ENCODE results near the gene RALGDS. TPM values are rescaled to one million over a fixed set of nuclear protein-coding genes. Genes with fewer than 3 reads are reported as not detected.

Gene RALGDS
- total and polyA plus RNA-seq, 2 experiments from 2014 or later: 8.6 to 20.3 TPM

DNA sequence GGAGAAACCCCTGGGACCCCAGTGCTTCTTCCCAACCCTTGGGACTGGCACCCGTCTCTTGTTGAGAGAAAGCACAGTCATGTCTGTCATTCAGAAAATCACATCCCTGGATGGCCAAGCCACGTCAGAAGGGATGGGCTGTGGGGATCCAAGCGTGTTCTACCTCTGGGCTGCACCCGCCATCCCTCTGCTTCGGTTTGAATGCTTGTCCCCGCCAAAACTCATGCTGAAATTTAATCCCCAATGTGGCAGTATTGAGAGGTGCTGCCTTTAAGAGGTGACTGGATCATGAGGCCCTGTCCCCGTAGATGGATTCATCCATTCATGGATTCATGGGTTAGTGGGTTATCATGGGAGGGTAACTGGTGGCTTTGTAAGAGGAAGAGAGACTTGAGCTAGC is 32.3 kb downstream of the RALGDS start (continued):
- TF ChIP-seq, protein P1, sequence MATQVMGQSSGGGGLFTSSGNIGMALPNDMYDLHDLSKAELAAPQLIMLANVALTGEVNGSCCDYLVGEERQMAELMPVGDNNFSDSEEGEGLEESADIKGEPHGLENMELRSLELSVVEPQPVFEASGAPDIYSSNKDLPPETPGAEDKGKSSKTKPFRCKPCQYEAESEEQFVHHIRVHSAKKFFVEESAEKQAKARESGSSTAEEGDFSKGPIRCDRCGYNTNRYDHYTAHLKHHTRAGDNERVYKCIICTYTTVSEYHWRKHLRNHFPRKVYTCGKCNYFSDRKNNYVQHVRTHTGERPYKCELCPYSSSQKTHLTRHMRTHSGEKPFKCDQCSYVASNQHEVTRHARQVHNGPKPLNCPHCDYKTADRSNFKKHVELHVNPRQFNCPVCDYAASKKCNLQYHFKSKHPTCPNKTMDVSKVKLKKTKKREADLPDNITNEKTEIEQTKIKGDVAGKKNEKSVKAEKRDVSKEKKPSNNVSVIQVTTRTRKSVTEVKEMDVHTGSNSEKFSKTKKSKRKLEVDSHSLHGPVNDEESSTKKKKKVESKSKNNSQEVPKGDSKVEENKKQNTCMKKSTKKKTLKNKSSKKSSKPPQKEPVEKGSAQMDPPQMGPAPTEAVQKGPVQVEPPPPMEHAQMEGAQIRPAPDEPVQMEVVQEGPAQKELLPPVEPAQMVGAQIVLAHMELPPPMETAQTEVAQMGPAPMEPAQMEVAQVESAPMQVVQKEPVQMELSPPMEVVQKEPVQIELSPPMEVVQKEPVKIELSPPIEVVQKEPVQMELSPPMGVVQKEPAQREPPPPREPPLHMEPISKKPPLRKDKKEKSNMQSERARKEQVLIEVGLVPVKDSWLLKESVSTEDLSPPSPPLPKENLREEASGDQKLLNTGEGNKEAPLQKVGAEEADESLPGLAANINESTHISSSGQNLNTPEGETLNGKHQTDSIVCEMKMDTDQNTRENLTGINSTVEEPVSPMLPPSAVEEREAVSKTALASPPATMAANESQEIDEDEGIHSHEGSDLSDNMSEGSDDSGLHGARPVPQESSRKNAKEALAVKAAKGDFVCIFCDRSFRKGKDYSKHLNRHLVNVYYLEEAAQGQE (IDR thresholded peaks at IDR 0.05; ENCODE audit: unreplicated experiment): no peak
- TF ChIP-seq CREB1 (CRISPR knock-in tag; IDR thresholded peaks at IDR 0.05; ENCODE audit: low read depth) (no peak), EZH2 (IDR thresholded peaks at IDR 0.05; ENCODE audit: low read depth, unreplicated experiment) (no peak), ZNF114 (CRISPR knock-in tag; IDR thresholded peaks at IDR 0.05) (no peak)

DNA sequence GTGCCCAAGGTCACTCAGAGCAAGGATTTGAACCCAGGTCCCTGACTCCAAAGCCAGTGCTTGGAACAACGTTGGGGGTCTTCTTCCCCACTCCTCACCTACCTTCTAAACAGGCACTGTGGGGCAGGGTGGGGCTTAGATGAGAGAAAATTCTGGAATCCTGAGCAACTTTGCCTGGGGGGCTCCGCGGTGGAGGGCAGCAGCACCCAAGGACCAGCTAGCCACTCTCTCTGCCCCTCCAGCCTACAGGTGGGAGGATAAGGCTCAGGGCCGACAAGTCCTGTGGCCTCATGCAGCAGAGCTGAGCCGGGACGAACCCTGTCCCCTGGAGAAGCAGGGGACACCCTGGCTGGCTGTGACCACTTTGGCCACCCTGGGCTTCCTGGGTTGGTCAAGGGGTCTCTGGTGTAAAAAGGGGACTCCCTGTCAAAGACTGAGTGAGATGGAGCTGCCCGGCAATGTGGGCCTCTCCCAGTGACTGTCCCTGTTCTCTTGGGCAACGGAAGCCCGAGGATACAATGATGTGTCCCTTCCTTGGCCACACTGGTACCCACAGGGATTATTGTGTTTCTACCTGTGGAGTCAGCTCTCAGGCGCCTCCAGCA is 32.8 kb downstream of the RALGDS start:
- Mint-ChIP-seq H3K9me3 (no peaks in the 10 kb centered on the region; the same call in 2 of the 3 replicates), H3K36me3 (ENCODE audit: low read depth) (no peaks in the 10 kb centered on the region), H3K4me3 (no peak overlapping the region), H3K27ac (no peak overlapping the region), H3K27me3 (ENCODE audit: insufficient read depth, low read depth, poor library complexity) (no peaks in the 10 kb centered on the region), H3K4me1 (no peaks in the 10 kb centered on the region)
- ATAC-seq (no peak), DNase-seq (ENCODE audit: low spot score) (no peak)
- H3F3A ChIP-seq (replicated peaks; ENCODE audit: low read depth): no peaks in the 10 kb centered on the region
- H3K36me3 ChIP-seq (ENCODE audit: insufficient read depth): no peaks in the 10 kb centered on the region
- no peaks in the 10 kb centered on the region for H3K79me2 ChIP-seq (replicated peaks; ENCODE audit: insufficient read depth)
- H3K4me3 ChIP-seq: no peak overlapping the region
- no peaks in the 10 kb centered on the region for H4K20me1 ChIP-seq (replicated peaks; ENCODE audit: insufficient read depth)
- no peak overlapping the region for H3K4me2 ChIP-seq
- no peak overlapping the region for H3K27ac ChIP-seq (ENCODE audit: low read depth)
- no peak overlapping the region for H2AFZ ChIP-seq
- H3K27me3 ChIP-seq (ENCODE audit: insufficient read depth): no peaks in the 10 kb centered on the region
- H3K9me2 ChIP-seq (ENCODE audit: insufficient read depth): no peaks in the 10 kb centered on the region
- H3K4me1 ChIP-seq (ENCODE audit: insufficient read depth): no peaks in the 10 kb centered on the region
- no peak for TF ChIP-seq POLR2AphosphoS5 (IDR thresholded peaks at IDR 0.05; ENCODE audit: low read depth)
- no peak for TF ChIP-seq STAT1 (IDR thresholded peaks at IDR 0.05; ENCODE audit: unreplicated experiment)
- TF ChIP-seq EZH2phosphoT487 (IDR thresholded peaks at IDR 0.05; ENCODE audit: unreplicated experiment): no peak

DNA sequence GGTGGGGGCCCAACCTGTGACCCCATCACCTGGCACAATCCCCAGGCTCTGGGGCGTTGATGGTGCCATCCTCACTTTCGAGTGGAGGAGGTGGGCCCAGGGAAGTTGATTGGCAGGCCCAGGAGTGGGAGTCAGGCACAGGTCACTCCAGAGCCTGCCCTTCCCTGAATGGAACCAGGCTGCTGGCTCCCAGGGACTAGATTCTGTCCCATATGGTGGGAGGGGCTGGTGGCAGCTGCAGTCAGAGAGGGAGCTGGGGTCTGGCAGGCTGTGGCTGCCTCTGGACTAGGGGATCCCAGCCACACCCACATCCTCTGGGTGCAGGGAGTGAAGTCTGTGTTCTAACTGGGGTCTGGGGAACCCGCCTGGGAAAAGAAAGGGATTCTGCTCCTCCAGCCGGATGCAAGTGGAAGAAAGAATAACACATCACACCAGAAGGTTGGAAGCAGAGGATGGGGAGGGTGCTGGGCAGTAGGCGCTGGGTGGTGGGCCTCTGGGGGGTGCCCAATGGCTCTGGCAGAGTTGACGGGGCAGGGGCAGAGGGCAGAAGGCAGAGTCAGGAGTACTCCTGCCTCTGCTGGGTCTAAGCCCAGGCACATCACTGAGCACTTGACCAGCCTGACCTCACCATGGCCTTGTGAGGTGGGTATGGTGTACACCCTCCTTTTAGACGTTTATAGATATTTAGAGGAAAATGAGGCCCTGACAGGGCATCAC is 33.5 kb downstream of the RALGDS start:
- Mint-ChIP-seq H3K36me3 (ENCODE audit: low read depth) (no peaks in the 10 kb centered on the region), H3K4me3 (no peak overlapping the region), H3K27me3 (ENCODE audit: insufficient read depth, low read depth, poor library complexity) (no peaks in the 10 kb centered on the region), H3K9me3 (no peaks in the 10 kb centered on the region; the same call in 2 of the 3 replicates), H3K4me1 (no peaks in the 10 kb centered on the region), H3K27ac (no peak overlapping the region)
- Histone ChIP-seq H3K4me2 (no peak overlapping the region), H3K27ac (ENCODE audit: low read depth) (no peak overlapping the region), H3K4me3 (no peak overlapping the region), H3K9me2 (ENCODE audit: insufficient read depth) (no peaks in the 10 kb centered on the region), H3K36me3 (ENCODE audit: insufficient read depth) (no peaks in the 10 kb centered on the region), H4K20me1 (replicated peaks; ENCODE audit: insufficient read depth) (no peaks in the 10 kb centered on the region), H3K79me2 (replicated peaks; ENCODE audit: insufficient read depth) (no peaks in the 10 kb centered on the region), H2AFZ (no peak overlapping the region), H3K27me3 (ENCODE audit: insufficient read depth) (no peaks in the 10 kb centered on the region), H3F3A (replicated peaks; ENCODE audit: low read depth) (no peaks in the 10 kb centered on the region), H3K4me1 (ENCODE audit: insufficient read depth) (no peaks in the 10 kb centered on the region)
- no peak for ATAC-seq
- DNase-seq (ENCODE audit: low spot score): no peak
- TF ChIP-seq, protein P2, sequence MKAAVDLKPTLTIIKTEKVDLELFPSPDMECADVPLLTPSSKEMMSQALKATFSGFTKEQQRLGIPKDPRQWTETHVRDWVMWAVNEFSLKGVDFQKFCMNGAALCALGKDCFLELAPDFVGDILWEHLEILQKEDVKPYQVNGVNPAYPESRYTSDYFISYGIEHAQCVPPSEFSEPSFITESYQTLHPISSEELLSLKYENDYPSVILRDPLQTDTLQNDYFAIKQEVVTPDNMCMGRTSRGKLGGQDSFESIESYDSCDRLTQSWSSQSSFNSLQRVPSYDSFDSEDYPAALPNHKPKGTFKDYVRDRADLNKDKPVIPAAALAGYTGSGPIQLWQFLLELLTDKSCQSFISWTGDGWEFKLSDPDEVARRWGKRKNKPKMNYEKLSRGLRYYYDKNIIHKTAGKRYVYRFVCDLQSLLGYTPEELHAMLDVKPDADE (IDR thresholded peaks at IDR 0.05): no peak
- TF ChIP-seq STAT1 (IDR thresholded peaks at IDR 0.05; ENCODE audit: unreplicated experiment): no peak
- no peak for TF ChIP-seq CREB1 (CRISPR knock-in tag; IDR thresholded peaks at IDR 0.05; ENCODE audit: low read depth)
- TF ChIP-seq POLR2AphosphoS5 (IDR thresholded peaks at IDR 0.05; ENCODE audit: low read depth): no peak
- no peak for TF ChIP-seq EZH2phosphoT487 (IDR thresholded peaks at IDR 0.05; ENCODE audit: unreplicated experiment)
